A673 (cell line): Measurements from ENCODE around the gene EIF2S1.

Experiments
- EZH2 ChIP-seq: fragments of 200-600 bp; sonication (generic); IDR thresholded peaks from 2 replicates; pipeline ENCODE4 v1.6.1; 2017; ENCODE audit warnings: borderline replicate concordance, low read depth, mild to moderate bottlenecking, mixed read lengths, antibody characterized with exemption, low read length; ENCODE audit not compliant: poor library complexity, severe bottlenecking
- TF ChIP-seq, protein P1 (sequence below): fragments of 300-800, 200-600 bp; sonication (generic); conservative IDR thresholded peaks from 2 replicates; pipeline ENCODE4 v1.5.1; 2017; ENCODE audit warnings: low read depth, mild to moderate bottlenecking, antibody characterized with exemption, low read length, moderate library complexity, mixed read lengths

DNA sequence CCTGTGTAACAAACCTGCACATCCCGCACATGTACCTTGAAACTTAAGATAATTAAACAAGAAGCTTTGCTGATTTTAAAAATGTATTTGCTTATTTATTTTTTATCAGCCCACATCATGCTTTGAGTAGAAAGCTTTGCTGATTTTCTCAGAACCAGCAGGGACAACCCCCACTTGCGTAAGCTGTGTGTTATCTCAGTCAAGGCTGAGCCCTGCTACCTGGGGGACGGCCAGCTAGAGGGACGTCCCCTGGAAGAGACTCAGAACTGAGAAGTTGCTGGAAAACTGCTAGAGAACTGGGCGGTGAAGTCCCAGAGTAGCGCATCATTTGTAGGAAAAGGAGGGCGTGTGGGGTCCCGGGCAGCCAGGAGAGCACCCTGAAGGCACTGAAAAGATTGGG lies 56.0 kb downstream of the EIF2S1 start:
- no peak for TF ChIP-seq EZH2
- TF ChIP-seq, protein P1, sequence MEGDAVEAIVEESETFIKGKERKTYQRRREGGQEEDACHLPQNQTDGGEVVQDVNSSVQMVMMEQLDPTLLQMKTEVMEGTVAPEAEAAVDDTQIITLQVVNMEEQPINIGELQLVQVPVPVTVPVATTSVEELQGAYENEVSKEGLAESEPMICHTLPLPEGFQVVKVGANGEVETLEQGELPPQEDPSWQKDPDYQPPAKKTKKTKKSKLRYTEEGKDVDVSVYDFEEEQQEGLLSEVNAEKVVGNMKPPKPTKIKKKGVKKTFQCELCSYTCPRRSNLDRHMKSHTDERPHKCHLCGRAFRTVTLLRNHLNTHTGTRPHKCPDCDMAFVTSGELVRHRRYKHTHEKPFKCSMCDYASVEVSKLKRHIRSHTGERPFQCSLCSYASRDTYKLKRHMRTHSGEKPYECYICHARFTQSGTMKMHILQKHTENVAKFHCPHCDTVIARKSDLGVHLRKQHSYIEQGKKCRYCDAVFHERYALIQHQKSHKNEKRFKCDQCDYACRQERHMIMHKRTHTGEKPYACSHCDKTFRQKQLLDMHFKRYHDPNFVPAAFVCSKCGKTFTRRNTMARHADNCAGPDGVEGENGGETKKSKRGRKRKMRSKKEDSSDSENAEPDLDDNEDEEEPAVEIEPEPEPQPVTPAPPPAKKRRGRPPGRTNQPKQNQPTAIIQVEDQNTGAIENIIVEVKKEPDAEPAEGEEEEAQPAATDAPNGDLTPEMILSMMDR = no peak
